HL-60 (cell line): ENCODE results near the gene OSBPL3.

Experiments used
- CTCF ChIP-seq: IDR thresholded peaks from one replicate; pipeline ENCODE4 v1.5.1; 2011; ENCODE audit warnings: low read length, control low read depth, inconsistent platforms; ENCODE audit not compliant: insufficient read depth
- GABPA ChIP-seq: IDR thresholded peaks from 2 replicates; pipeline ENCODE4 v1.6.1; 2012; ENCODE audit warnings: low read depth

GRCh38 chr7:24860611-24861010, 119.4 kb downstream of the OSBPL3 start:
- no peak for TF ChIP-seq CTCF
- TF ChIP-seq GABPA, result no peak
